HK-2 (cell line): ENCODE data around the gene ZNHIT1.
"Not testable (repeated sequence)": the region's sequence is repeated elsewhere in the genome, so short reads cannot be mapped to it uniquely, and the experiment has no call there.

Source experiments
- DNase-seq: peaks from one replicate; pipeline ENCODE4 v3.0.0-alpha.2; 2018; ENCODE audit not compliant: unreplicated experiment

The ZNHIT1 gene

DNA sequence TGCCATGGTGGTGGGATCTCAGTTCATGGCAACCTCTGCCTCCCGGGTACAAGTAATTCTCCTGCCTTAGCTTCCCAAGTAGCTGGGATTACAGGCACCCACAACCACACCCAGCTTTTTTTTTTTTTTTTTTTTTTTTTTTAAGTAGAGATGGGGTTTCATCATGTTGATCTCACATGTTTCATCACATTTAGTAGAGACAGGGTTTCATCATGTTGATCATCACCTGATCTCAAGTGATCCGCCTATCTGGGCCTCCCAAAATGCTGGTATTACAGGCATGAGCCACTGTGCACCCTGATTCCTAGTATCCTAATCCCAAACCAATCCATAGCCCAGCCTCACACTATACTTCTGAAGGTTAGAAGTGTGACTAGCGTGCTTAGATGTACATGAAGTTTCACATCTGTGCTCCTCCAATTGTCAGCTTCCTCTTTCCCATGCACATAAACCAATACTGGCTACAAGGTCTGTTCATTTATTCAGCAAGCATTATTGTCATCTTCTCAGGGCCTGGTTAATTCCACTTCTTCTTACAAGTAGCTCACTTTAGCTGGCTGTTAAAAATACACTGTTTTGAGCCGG is 31.0 kb upstream of the ZNHIT1 start:
- no peak for DNase-seq

DNA sequence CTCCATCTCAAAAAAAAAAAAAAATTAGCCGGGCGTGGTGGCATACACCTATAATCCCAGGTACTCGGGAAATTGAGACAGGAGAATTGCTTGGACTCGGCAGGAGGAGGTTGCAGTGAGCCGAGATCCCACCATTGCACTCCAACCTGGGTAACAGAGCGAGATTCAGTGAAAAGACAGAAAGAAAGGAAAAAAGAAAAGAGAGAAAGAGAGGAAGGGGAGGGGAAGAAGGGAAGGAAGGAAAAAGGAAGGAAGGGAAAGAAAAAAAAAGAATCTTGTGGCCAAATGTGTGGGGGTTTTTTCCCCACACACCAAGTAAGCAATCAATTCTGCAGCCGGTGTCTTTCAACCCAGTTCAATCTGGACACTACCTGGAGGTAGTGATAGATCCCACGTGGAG is 28.9 kb upstream of the ZNHIT1 start:
- no peak for DNase-seq

DNA sequence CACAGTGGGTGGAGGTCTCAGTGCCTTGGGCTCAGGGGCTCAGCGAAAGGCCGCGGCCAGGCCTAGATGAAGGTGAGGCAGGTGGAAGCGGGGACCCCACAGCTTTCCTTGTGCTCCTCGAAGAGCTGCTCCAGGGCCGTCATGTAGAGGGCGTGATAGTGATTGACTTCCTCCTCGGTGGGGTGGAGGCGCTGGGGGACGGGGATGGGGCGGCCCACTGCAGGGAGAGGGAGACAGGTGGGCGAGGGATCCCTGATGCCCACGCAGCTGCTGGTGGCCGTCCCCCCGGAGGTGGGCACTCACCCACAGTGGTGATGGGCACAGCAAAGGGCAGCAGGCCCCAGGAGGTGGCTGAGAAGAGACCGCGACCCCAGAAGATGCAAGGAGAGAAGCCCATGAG is 22.1 kb upstream of the ZNHIT1 start:
- DNase-seq: no peak

DNA sequence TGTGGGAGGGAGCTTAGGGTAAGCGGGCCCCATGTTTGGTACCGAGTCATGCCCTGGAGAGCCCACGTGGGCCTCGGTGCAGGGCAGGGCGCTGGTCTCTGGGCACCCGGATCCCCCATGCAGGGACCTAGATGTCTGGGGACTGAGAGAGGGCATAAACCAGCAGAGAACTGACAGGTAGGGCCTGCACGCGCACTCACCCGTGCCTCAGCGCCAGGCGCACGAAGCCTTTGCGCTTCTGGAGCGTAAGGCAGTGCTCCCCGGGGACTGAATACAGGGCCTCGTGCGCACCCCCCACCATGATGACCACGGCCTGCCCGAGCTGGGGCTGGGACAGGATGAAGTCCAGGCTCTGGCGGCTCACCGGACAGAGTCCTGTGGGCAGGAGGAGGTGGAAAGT is 20.0 kb upstream of the ZNHIT1 start:
- DNase-seq: no peak

DNA sequence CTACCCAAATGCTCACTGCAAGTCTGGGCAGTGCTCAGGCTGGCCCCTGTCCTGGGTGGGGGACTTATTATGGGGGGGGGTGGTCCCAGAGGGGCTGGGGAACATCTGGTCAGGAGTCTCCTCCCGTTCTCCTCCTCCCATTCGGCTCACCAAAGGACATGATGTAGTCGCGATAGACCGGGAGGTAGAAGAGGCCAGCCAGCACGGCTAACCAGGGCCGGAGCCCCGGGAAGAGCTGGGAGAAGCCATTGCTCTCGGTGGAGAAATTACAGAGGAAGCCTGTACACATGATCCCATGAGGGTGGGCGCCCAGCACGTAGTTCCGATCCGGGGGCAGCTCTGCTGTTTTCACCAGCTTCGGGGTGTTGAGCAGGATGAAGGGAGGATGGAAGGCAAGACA is 19.5 kb upstream of the ZNHIT1 start:
- no peak for DNase-seq

DNA sequence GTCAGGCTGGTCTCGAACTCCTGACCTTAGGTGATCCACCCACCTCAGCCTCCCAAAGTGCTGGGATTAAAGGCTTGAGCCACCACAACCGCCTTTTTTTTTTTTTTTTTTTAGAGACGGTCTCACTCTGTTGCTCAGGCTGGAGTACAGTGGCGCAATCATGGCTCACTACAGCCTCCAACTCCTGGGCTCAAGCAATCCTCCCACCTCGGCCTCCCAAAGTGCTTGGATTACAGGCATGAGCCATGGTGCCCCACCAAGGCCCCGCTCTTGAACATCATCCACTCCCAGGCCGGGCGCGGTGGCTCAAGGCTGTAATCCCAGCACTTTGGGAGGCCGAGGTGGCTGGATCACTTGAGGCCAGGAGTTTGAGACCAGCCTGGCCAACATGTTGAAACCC is 18.4 kb upstream of the ZNHIT1 start:
- not testable (repeated sequence) for DNase-seq

DNA sequence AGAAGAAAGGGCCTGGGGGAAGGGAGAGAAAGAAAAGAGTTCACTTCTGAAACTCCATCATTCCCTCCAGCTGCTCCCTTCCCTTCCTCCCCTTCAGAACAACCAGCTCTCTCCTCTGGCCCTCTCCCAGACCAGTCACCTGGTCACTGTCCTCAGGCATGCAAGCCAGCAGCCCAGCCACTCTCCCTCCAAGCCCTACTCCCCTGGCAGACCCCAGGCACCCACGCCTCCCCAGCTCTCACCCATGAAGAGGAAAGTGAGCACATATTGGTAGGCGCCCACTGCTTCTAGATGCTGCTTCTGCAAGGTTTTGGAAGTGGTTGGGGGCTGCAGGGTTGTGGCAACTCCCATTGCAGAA is 17.5 kb upstream of the ZNHIT1 start:
- DNase-seq: no peak

DNA sequence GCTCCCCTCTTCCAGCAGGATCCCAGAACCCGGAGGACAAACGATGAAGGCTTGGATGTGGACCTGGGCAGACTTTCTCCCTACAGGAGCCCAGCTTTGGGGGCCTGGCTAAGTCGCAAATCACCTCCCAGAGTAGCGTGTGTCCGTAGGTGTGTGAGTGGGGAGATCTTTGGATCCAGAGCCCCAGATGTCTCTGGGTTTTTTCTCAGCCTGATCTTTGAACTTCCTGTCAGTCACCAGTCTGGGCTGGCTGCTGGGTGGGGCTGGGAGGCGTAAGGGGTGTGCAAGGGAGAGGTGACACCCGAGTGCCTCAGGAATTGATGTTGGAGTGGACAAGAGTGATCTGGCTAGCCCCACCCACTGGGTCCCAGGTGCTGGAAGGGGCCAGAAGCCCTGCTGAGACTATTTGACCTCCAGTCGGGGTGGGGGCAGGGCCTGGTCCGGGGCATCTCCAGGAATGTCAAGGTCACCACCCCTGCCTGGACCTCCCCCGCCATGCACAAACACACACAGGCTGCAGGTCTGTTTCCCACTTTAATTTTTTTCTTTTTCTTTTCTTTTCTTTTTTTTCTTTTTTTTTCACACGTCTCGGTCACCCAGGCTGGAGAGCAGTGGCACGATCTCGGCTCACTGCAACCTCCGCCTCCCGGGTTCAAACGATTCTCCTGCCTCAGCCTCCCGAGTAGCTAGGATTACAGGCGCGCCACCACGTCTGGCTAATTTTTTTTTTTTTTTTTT is 16.9 kb upstream of the ZNHIT1 start, which contains the start of gene MOGAT3:
MOGAT3 (minus strand) TSS at position 175 of the 738 bp plus-strand sequence. CDS start 182 bp downstream, outside the sequence.
- no peak for DNase-seq

DNA sequence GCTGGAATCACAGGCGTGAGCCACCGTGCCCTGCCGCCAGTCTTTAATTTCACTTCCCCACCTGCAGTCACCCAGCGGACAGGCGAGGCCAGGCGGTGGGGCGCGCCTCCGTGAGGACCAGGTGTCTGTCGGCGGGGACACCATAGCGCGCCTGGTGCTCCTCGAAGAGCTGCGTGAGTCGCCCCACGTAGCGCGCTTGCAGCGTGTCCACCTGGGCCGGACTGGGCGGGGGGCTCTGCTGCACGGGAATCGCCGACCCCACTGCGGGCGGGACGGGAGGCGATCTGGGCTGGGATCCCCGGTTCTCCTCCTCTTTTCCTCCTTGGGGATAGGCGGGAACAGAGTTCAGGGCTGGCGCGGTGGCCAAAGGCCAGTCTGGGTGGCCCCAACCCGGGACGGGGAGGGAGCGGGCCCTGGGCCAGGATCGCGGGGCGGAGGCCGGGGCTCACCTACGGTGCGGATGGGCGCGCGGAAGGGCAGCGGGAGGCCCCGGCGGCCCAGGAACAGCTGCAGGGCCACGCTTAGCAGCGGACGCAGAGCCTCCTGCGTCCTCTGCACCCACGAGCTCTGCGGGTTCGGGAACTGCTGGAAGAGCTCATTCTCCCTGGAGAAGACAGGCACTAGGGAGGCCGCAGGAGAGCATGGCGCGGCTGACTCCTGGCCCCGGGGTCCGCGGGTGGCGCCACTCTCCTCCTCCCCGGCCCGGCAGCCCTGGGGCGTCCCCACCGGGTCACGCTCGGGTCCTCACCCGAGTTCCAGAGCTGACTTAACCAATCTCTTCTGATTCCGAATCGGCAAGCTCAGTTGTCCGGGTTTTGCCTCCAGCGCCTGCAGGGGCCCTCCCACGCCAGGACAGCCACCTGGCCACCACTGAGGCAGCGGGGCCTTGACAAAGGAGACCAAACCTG is 16.0 kb upstream of the ZNHIT1 start:
- no peak for DNase-seq

DNA sequence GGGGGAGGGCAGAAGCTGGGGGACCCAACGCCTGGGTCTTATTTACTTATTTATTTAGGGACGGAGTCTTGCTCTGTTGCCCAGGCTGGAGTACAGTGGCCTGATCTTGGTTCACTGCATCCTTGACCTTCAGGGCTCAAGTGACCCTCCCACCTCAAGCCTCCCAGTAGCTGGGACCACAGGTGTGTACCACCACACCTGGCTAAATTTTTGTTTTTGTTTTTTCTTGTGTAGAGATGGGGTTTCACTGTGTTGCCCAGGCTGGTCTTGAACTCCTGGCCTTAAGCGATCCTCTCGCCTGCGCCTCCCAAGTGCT is 15.4 kb upstream of the ZNHIT1 start:
- DNase-seq: no peak

DNA sequence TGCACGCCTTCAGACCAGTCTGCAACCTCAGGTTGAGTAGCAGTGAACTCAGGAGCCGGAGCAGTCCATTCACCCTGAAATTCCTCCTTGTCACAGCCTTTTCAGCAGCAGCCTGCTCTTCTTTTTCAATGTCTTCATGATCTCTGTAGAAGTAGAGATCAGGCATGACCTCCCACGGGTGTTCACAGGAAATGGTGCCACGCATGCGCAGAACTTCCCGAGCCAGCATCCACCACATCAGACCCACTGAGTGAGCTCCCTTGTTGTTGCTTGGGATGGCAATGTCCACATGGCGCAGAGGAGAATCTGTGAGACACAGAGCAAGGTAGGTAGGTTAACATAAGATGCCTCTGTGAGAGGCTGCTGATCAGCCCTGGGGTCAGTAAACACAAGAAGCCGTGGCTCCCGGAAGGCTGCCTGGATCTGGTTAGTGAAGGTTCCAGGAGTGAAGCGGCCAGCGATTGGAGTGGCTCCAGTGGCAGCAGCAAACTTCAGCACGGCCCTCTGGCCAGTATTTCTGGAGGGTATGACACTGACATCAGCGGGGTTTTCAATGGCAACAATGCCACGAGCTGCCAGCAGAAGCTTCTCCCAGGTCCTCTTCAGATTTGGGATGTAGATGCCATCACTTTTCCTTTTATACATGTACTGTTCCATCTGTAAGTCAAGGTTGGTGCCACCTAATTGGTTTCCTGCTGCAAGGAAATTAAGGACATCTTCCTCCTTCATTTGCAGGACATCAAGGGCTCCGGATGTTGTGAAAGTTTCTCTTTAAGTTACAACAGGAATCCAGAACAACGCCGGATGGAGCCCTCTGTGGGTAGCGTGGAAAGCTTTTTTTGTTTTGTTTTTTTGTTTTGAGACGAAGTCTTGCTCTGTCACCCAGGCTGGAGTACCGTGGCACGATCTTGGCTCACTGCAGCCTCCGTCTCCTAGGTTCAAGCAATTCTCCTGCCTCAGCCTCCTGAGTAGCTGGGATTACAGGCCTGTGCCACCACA is 13.9 kb upstream of the ZNHIT1 start:
- DNase-seq: not testable (repeated sequence)

DNA sequence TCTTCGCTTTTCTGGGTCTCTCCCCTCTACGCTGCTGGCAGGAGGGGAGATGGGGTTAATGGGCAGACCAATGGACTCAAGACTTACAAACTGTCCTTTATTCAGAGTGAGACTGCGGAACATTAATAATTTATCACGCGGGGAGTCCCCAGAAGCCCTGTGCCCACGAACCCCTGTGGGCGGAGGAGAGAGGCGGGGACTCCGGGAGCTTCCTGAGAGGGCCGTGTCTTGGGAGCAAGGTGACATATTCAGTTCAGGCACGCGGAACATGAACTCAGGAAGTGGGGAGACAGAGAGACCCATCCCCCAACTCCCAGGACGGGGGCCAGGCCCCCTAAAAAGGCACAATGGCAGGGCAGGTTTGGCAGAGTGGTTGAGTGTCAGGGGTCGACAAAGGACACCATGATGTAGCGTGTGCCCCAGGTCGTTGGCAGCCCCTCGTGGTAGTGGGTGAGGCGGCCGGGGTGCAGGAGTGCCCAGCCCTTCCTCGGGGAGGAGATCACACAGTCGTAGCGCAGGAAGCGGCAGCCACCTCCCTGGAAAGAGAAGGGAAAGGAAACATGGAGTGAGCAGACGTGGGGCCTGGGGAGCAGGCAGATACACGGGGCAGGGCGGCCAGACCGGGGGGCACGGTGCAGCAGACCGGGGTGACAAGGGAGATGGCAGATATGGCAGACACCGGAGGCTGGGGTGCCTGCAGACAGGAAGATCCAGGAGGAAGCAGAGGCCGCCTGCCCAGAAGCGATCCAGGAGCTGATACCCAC is 11.9 kb upstream of the ZNHIT1 start:
- no peak for DNase-seq

DNA sequence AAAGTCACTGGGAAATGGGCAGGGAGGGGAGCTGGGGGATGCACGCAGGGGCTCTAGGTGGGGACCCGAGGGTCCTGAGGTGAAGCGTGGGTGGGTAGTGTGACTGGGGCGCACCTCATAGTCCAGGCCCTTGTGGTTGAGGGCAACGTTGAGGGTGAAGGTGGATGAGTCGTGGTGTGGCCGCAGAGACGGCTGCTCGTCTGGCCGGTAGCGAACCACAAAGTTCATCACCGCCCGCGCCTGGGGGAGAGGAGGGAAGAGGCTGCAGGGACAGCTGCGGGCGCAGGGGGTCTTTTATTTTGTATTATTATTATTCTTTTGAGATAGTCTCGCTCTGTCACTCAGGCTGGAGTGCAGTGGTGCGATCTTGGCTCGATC is 11.3 kb upstream of the ZNHIT1 start:
- DNase-seq: peak; percentile 31

DNA sequence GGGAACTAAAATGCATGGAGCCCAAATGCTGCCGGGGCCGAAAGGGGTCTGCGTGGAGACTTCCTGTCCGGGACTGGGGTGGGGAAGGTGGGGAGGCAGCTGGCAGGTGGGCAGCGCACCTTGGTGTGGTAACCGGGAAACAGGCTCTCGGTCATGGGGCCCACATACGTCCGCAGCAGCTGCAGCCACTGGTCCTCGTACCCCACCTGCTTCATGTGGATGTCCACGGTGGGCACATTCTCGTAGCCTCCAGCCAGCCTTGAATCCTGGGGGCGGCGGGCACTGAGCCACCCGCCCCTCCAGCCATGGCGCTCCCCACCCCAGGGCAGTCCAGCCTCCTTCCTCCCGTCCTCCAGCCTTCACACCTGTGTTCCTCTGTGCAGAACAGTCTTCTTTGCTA is 10.5 kb upstream of the ZNHIT1 start:
- DNase-seq: no peak

DNA sequence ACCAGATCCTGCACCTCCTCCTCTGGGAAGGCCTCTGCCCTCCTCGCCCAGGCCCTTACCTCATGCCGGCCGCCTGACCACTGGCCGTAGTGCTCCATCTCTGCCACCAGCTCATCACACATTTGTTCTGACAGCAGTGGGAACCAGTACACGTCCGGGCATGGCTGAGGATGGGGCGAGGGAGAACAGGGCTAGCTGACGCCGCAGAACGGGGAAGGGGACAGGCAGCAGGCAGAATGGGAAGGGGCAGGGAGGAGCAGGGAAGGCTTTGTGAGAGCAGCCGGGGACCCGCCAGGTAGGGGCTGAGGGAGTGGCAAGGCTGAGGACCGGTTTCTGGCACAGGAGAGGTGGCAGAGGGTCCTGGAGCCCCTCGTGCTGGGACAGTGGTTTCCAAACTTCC is 9.2 kb upstream of the ZNHIT1 start:
- no peak for DNase-seq

DNA sequence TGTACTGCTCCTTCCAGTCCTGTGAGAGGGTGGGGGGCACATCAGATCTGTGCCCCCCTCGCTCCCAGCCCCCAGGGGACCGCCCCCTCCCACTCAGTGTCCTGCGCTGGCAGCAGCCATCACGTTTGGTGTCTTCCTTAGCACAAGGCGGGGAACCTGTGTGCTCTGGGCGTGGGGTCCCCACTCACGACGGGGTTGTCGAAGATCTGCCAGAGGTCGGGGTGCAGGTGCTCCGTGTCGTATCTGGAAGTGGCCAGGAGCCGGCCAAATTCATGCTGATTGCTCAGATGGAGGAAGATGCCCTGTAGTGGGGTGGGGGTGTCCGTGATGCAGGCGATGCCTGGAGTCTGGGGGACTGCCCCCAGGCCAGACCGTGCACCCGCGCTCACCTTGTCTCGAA is 7.8 kb upstream of the ZNHIT1 start:
- no peak for DNase-seq

DNA sequence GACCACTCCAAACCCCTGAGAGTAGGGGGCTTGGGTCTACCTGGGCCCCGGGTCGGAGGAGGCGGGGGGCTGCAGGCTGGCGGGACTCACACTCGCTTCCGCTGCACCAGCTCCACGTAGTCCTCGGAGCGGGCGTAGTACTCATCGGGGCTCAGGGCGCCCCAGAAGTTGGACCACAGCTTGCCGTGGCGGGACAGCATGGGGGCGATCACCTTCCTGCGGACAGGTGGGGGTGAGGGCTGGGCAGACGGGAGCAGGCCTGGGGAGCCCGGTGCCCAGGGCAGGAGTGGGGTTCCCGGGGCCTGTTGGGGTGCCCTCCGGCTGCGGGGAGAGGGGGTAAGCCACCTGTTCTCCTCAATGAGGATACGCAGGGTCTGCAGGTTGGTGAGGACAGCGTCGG is 6.5 kb upstream of the ZNHIT1 start:
- no peak for DNase-seq

DNA sequence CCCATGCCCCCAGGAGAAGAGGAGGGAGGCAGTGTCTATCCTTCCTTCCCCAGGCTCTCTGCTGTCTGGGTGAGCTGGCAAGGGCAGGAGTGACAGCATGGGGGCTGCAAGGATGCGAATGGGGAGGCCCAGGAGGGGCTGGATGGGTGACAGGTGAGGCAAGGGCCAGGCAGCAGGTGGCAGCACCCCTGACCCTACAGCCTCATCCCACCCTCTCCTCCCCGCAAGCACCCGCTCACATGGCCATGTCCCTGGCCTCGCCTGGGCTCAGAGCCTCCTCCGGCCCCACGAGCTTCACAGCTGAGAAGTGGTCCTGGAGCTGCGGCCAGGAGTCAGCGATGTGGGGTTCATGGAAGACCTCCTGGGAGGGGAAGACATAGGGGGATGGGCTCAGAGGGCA is 6.0 kb upstream of the ZNHIT1 start:
- DNase-seq: no peak

DNA sequence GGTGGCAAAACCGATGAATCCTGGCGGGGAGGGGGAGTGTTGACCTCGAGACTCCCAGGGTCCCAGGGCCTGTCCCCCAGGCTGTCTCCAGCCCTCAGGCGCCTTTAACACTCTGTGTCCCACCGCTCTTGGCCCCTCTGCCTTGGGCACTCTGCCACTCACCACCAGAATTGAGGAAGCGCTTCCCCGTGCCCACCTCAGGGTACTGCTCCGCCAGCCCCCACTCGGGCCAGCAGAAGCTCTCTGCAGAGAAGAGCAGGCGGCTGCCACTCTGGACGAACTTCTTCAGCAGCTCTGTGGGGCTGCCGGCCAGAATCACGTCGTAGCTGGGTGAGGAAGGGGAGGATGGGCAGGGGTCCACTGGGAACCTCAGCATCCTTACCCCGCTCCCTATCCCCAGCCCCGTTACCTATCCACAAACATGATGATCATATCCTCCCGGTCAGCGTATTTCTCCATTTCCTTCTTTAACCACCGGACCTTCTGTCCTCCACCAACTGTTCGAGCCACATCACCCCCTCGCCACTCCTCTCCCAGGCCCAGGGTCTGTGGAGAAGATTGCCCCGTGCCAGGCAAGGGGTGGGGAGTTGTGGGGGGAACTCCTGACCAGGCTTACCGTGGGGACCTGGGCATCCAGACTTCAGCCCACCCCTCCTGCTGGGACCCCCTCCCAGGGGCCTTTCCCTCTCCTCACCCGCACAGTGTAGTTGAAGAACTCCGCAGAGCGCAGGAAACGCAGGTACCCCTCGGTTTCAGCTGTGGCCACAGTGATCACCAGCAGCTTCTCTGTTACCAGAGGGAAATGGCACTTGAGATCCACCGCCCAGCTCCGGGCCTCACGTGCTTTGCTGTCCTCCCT is 1.7 kb upstream of the ZNHIT1 start:
- no peak for DNase-seq

DNA sequence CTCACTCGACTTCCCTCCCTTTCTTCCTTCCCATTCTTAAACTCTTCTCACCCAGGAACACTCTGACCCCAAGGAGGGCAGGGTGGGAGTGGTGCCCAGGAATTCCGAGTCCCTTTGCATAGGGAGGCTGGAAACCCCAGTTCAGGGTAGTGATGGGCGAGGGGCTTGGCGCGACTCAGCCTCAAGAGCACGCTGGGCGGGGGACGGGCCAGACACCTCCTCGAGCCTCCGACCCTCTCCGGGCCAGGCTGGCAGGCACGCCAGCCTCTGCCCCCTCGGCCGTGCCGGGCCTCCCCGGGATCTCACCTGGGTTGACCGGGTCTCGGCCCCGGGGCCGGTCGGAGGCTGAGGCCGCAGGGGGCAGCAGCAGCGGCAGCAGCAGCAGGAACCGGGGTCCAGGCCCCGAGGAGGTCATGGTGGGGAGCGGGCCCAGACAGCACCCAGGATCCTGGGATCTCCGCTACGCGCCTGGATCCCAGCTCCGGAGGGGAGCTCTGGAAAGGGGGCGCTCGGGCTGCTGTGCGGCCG is 1.0 kb upstream of the ZNHIT1 start:
- peak; percentile 42 for DNase-seq
